Muscle of arm (tissue), 14 donors: Measurements from ENCODE around the gene F2RL1. TPM values are rescaled to one million over a fixed set of nuclear protein-coding genes. Genes with fewer than 3 reads are reported as not detected.
"Not testable (repeated sequence)": the region's sequence is repeated elsewhere in the genome, so short reads cannot be mapped to it uniquely, and the experiment has no call there.

Experiments used
- DNase-seq: peaks from one replicate; pipeline ENCODE4 v3.0.0-alpha.2; 2013
- long read RNA-seq, 11 donors: transcript quantifications; one replicate each; lab custom pipeline, GENCODE V29; 2026
- polyA plus RNA-seq, 12 donors: library from polyadenylated mRNA; unstranded; fragments of 120-200 nt; gene quantifications; one replicate each; pipeline ENCODE4 v1.2.1, GENCODE V29; 2013; ENCODE audit not compliant: insufficient read length in 12 of 12

Gene F2RL1
- polyA plus RNA-seq, result 10 to 100 TPM in 2 of 12 donors, 1 to 10 TPM in 2, under 1 TPM in 7, not detected in 1; 0.13 to 13.1 (median 0.42) TPM
- long read RNA-seq, donor 1, transcript F2RL1-201 (2 exons, 2,914 nt), result major isoform, 45 of 46 reads
- long read RNA-seq, donor 1, partial matches to known transcripts, result 0 of 46 reads
- long read RNA-seq, donor 1, other reads (novel, unspliced or antisense), result 0 of 46 reads
- long read RNA-seq, donor 2, result 0 reads
- long read RNA-seq, donor 3, partial matches to known transcripts, result 0 of 1 reads
- long read RNA-seq, donor 3, other reads (novel, unspliced or antisense), result 0 of 1 reads
- long read RNA-seq, donor 4, result 0 reads
- long read RNA-seq, donor 5, result 0 reads
- long read RNA-seq, donor 6, result 0 reads
- long read RNA-seq, donor 7, result 0 reads
- long read RNA-seq, donor 8, result 0 reads
- long read RNA-seq, donor 9, partial matches to known transcripts, result 0 of 1 reads
- long read RNA-seq, donor 9, other reads (novel, unspliced or antisense), result 0 of 1 reads
- long read RNA-seq, donor 10, result 0 reads
- long read RNA-seq, donor 11, partial matches to known transcripts, result 0 of 1 reads
- long read RNA-seq, donor 11, other reads (novel, unspliced or antisense), result 0 of 1 reads

- DNase-seq, result no peak
Measured at GRCh38 chr5:76818844-76819831, at the start of gene F2RL1. F2RL1 (plus strand) TSS chr5:76819030; CDS start chr5:76819183, 153 bp downstream.

- DNase-seq, result not testable (repeated sequence)
Measured at GRCh38 chr5:76771041-76771440, 47.8 kb upstream of the F2RL1 start.

GRCh38 chr5:76771705-76772405, 47.0 kb upstream of the F2RL1 start:
- DNase-seq, result no peak

GRCh38 chr5:76775921-76776320, 42.9 kb upstream of the F2RL1 start:
- DNase-seq, result no peak

- DNase-seq, result no peak
Measured at GRCh38 chr5:76776391-76776790, 42.4 kb upstream of the F2RL1 start.

GRCh38 chr5:76780616-76781015, 38.2 kb upstream of the F2RL1 start:
- DNase-seq, result not testable (repeated sequence)

- DNase-seq, result no peak
Measured at GRCh38 chr5:76781775-76782174, 37.1 kb upstream of the F2RL1 start.

GRCh38 chr5:76782444-76782843, 36.4 kb upstream of the F2RL1 start:
- DNase-seq, result no peak

GRCh38 chr5:76787237-76787636, 31.6 kb upstream of the F2RL1 start:
- DNase-seq, result peak; percentile 90

- DNase-seq, result no peak
Measured at GRCh38 chr5:76788362-76788761, 30.5 kb upstream of the F2RL1 start.

GRCh38 chr5:76789275-76789674, 29.6 kb upstream of the F2RL1 start:
- not testable (repeated sequence) for DNase-seq

GRCh38 chr5:76789991-76790581, 28.7 kb upstream of the F2RL1 start:
- DNase-seq, result no peak

- peak; percentile 59 for DNase-seq
Measured at GRCh38 chr5:76790632-76791290, 28.1 kb upstream of the F2RL1 start.

GRCh38 chr5:76791461-76791860, 27.4 kb upstream of the F2RL1 start:
- no peak for DNase-seq

- DNase-seq, result no peak
Measured at GRCh38 chr5:76794871-76795270, 24.0 kb upstream of the F2RL1 start.

GRCh38 chr5:76799588-76799987, 19.2 kb upstream of the F2RL1 start:
- no peak for DNase-seq

GRCh38 chr5:76800579-76800978, 18.3 kb upstream of the F2RL1 start:
- DNase-seq, result no peak

- DNase-seq, result no peak
Measured at GRCh38 chr5:76801159-76801802, 17.5 kb upstream of the F2RL1 start.

GRCh38 chr5:76801803-76802195, 17.0 kb upstream of the F2RL1 start:
- DNase-seq, result no peak

- DNase-seq, result no peak
Measured at GRCh38 chr5:76804266-76804665, 14.6 kb upstream of the F2RL1 start.
